ENCODE data around the gene RTP5.
"Not testable (repeated sequence)": the region's sequence is repeated elsewhere in the genome, so short reads cannot be mapped to it uniquely, and the experiment has no call there.

RTP5 gene

GRCh38 chr2:241904011-241904718 is 34.6 kb downstream of the RTP5 start:
- no peak for DNase-seq

- DNase-seq: no peak
Measured at GRCh38 chr2:241904791-241905710, 35.5 kb downstream of the RTP5 start.

GRCh38 chr2:241905716-241906377 is 36.3 kb downstream of the RTP5 start:
- DNase-seq: no peak

GRCh38 chr2:241906378-241906770 is 36.8 kb downstream of the RTP5 start:
- not testable (repeated sequence) for DNase-seq

- peak; percentile 46 for DNase-seq
Measured at GRCh38 chr2:241906826-241907570, 37.5 kb downstream of the RTP5 start.

- DNase-seq: not testable (repeated sequence)
Measured at GRCh38 chr2:241907831-241908230, 38.3 kb downstream of the RTP5 start.

- DNase-seq: no peak
Measured at GRCh38 chr2:241908686-241909420, 39.3 kb downstream of the RTP5 start.

GRCh38 chr2:241909769-241910168 is 40.2 kb downstream of the RTP5 start:
- no peak for DNase-seq

- no peak for DNase-seq
Measured at GRCh38 chr2:241910604-241911520, 41.3 kb downstream of the RTP5 start.

- no peak for DNase-seq
Measured at GRCh38 chr2:241911551-241911950, 42.0 kb downstream of the RTP5 start.

GRCh38 chr2:241912021-241912555 is 42.6 kb downstream of the RTP5 start:
- no peak for DNase-seq

- no peak for DNase-seq
Measured at GRCh38 chr2:241913703-241914102, 44.2 kb downstream of the RTP5 start.

GRCh38 chr2:241914542-241914941 is 45.0 kb downstream of the RTP5 start:
- no peak for DNase-seq

GRCh38 chr2:241921631-241922030 is 52.1 kb downstream of the RTP5 start:
- not testable (repeated sequence) for DNase-seq

GRCh38 chr2:241922411-241922810 is 52.9 kb downstream of the RTP5 start:
- no peak for DNase-seq

GRCh38 chr2:241922816-241923601 is 53.5 kb downstream of the RTP5 start:
- DNase-seq: not testable (repeated sequence)

Measured in NCI-H510A treated with DMSO at 0.1 percent for 48 hours (cell line).